T47D (cell line): ENCODE data around the gene BEND6.
"Not testable (repeated sequence)": the region's sequence is repeated elsewhere in the genome, so short reads cannot be mapped to it uniquely, and the experiment has no call there.

Experiments
- DNase-seq, 2 experiments: peaks; one replicate each; pipeline versions ENCODE4 v3.0.0 to v3.0.0-alpha.2; 2011 to 2012; ENCODE audit warnings: low read depth in 1 of 2, low spot score in 1 of 2
- JUND ChIP-seq: IDR thresholded peaks from 2 replicates; pipeline ENCODE4 v1.6.1; 2012; ENCODE audit warnings: low read depth
- in situ Hi-C: cut with HindIII; loops from 2 replicates; pipeline ENCODE4 v1.10.0; 2016; ENCODE audit warnings: low sequenced_read_pairs, low pct_unique_long_range_greater_than_20kb

Gene BEND6

DNA sequence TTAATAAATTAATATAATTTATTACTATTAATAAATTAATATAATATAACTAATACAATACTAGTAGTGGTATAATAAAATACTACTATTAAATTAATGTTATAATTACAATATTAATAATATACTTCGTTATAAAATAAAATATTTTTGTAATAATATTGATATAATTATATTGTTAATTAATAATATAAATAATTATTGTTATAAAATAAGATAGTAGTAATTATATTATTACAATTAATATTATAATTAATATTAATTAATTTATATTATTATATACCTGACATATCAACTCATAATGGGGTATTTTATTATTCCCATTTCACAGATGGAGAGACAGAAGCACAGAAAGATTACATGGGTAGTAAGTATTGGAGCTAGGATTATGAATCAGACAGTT, 8.9 kb downstream of the BEND6 start:
- no peak for TF ChIP-seq JUND
- in situ Hi-C loops: no loop called here
- DNase-seq: no peak

DNA sequence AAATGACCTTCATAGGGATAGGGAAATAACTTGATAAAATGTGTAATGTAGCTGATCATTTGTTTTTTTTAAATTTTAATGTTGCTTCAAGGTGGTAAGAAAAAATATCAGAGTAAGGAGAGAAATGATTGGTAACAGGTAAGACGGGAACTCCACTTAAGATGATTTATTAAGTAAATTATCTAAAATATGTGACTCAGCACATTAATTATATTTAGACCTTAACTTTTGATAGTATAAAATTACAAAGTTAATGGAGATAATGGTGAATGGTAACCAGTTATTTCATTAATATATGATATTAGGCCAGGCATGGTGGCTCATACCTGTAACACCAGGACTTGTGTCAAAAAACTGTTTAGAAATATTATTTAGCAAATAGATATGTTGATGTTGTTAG, 10.2 kb downstream of the BEND6 start:
- in situ Hi-C loops: no loop called here
- no peak for TF ChIP-seq JUND
- DNase-seq: no peak

- in situ Hi-C loops: no loop called here
- no peak for TF ChIP-seq JUND
Observed at GRCh38 chr6:56970849-56971248, 15.9 kb downstream of the BEND6 start.

GRCh38 chr6:56977192-56977591, 22.3 kb downstream of the BEND6 start:
- no peak for TF ChIP-seq JUND
- DNase-seq: no peak
- in situ Hi-C loops: no loop called here

More at GRCh38 chr6:56970849-56971248, 15.9 kb downstream of the BEND6 start:
- no peak for DNase-seq

GRCh38 chr6:56978530-56978929, 23.6 kb downstream of the BEND6 start:
- in situ Hi-C loops: no loop called here
- no peak for TF ChIP-seq JUND
- DNase-seq: no peak

GRCh38 chr6:56984361-56984760, 29.5 kb downstream of the BEND6 start:
- no peak for DNase-seq
- TF ChIP-seq JUND: no peak
- in situ Hi-C loops: no loop called here

DNA sequence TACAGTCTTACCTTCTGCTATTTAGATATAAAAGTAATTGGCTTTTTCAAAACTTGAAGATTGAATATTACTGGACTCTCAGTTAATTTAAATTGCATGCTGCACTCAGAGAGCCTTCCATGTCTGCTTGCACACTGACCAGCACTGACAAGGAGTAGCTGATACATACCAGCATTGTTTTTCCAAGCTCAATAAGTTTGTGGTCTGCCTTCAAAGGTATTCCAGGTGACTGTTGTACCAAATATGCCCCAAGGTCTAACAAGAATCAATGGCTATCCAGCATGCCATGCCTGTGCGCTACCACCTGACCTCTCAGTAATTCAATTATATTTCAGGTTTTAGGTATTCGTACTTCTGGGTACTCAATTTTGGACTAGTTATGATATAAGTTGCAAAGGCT, 30.0 kb downstream of the BEND6 start:
- in situ Hi-C loops: no loop called here
- no peak for TF ChIP-seq JUND
- no peak for DNase-seq

- in situ Hi-C loops: no loop called here
- no peak for DNase-seq
- TF ChIP-seq JUND: no peak
Observed at GRCh38 chr6:56986611-56987010, 31.7 kb downstream of the BEND6 start.

DNA sequence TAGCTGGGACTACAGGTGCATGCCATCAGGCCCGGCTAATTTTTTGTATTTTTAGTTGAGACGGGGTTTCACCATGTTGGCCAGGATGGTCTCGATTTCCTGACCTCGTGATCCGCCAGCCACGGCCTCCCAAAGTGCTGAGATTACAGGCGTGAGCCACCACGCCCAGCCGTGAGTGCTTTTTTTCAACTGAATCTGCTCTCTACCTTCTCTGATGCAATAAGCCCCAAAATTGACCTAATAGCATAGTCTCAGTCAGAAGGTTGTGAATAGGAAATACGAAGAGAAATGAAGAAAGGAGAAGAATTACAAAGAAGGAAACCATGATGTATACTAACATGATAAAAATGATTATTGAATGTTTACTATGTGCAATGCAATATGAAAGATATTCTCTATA, 33.2 kb downstream of the BEND6 start:
- in situ Hi-C loops: no loop called here
- no peak for DNase-seq
- TF ChIP-seq JUND: no peak

DNA sequence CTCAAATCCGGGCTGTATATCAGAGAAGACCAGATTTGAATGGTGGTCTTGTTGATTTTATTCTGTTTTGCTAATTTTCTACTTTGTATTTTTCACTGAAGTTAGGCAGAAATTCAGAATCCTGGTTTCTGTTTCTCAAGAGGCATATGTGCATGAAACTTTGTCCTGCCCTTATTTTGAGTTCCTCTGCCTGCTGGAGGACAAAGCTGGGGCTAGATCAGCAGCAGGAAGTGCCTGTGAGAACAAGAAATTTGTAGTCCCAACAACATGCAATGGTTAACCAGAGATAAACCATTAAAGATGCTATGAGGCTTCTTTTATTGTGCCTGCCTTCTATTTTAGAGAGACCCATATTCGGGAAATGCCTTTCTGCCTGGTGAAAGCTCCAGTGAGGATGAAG, 37.1 kb downstream of the BEND6 start:
- no peak for DNase-seq
- TF ChIP-seq JUND: no peak
- in situ Hi-C loops: no loop called here

- DNase-seq: no peak
- no peak for TF ChIP-seq JUND
- in situ Hi-C loops: no loop called here
Observed at GRCh38 chr6:56992703-56993102, 37.8 kb downstream of the BEND6 start.

DNA sequence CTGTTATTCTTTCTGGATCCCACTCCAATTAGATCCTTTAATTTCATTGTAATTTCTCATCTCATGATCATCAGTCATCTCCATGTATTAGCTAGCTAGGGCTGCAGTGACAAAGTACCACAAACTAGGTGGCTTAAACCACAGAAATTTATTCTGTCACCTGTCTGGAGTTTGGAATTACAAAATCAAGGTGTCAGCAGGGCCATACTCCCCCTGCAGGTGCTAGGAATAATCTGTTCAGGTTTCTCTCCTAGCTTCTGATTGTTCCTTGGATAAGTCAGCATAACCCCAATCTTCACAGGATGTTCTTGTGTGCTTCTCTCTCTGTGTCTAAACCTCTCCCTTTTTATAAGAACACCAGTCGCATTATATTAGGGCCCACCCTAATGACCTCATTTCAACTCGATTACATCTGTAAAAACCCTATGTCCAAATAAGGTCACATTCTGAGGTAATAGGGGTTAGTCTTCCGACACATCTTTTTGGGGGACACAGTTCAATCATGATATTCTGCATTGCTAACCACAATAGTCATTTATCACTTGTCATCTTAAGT, 40.5 kb downstream of the BEND6 start:
- peak in 1 of 2 experiments; percentile 61 for DNase-seq

GRCh38 chr6:56996401-56996800, 41.5 kb downstream of the BEND6 start:
- in situ Hi-C loops: no loop called here
- TF ChIP-seq JUND: no peak
- DNase-seq: no peak

More for the DNA sequence above, 40.5 kb downstream of the BEND6 start:
- TF ChIP-seq JUND: no peak
- in situ Hi-C loops: no loop called here

- TF ChIP-seq JUND: no peak
Observed at GRCh38 chr6:56999049-56999448, 44.1 kb downstream of the BEND6 start.

GRCh38 chr6:56999748-57000147, 44.8 kb downstream of the BEND6 start:
- DNase-seq, in situ Hi-C loops: not testable (repeated sequence)

More at GRCh38 chr6:56999049-56999448, 44.1 kb downstream of the BEND6 start:
- in situ Hi-C loops: no loop called here
- no peak for DNase-seq
